HepG2 (cell line): ENCODE data around the gene TIMM13. TPM values are rescaled to one million over a fixed set of nuclear protein-coding genes. Genes with fewer than 3 reads are reported as not detected.

Experiments used
- ATAC-seq: fragments of 200-7000 bp; cut with Tn5 transposase; 3 replicates; pipeline ENCODE4 v1.9.1; 2020; ENCODE audit warnings: mild to moderate bottlenecking, moderate library complexity
- BruUV-seq: library from RNA; stranded (reverse); fragments of 400-500 nt; replicated peaks from 2 replicates; lab custom pipeline; 2021; lab: Mats Ljungman, UMichigan
- CTCF ChIA-PET: fragments of 300-600 bp; formaldehyde crosslinking; extraction: SDS; loops from one replicate; lab custom pipeline; 2021; ENCODE audit warnings: low total read pairs, inconsistent platforms, low intra/inter-chr PET ratio; lab: Yijun Ruan, JAX
- POLR2A ChIA-PET: fragments of 350-600 bp; sonication (Branson Sonifier 250); formaldehyde crosslinking; loops from one replicate; lab custom pipeline; 2020; ENCODE audit warnings: antibody characterized with exemption, inconsistent platforms; lab: Yijun Ruan, JAX
- DNase-seq: peaks from one replicate; pipeline ENCODE4 v3.0.0-alpha.2; 2015; ENCODE audit warnings: low spot score
- FAIRE-seq: peaks from 3 replicates; lab custom pipeline; 2011; peaks lifted over from hg19 to GRCh38; lab: Jason Lieb, UNC
- H2AFZ ChIP-seq: one replicate; pipeline ENCODE4 v1.6.1; 2011; ENCODE audit warnings: low read length, inconsistent platforms
- H3K27ac ChIP-seq: fragments of 300-600 bp; 3 replicates; pipeline ENCODE4 v1.8.0; 2011; ENCODE audit warnings: mixed run types, mild to moderate bottlenecking, mixed read lengths, low read length, inconsistent platforms; ENCODE audit not compliant: insufficient read depth; ENCODE audit errors: extremely low read length
- H3K27me3 ChIP-seq, 2 experiments: fragments of 200-600 bp in 1 of 2; 2 replicates in 1 of 2; 3 replicates in 1 of 2; pipeline versions ENCODE4 v1.6.0 to v1.8.0; 2011; ENCODE audit warnings: low read length in 2 of 2, mild to moderate bottlenecking in 2 of 2, moderate library complexity in 2 of 2, inconsistent platforms in 1 of 2; ENCODE audit not compliant: insufficient read depth in 2 of 2, control insufficient read depth in 1 of 2
- H3K36me3 ChIP-seq, 2 experiments: fragments of 200-600 bp in 1 of 2; replicated peaks in 1 of 2; 2 replicates in 1 of 2; 3 replicates in 1 of 2; pipeline versions ENCODE4 v1.5.1 to v1.8.0; 2011; ENCODE audit warnings: low read length in 2 of 2, inconsistent platforms in 1 of 2; ENCODE audit not compliant: insufficient read depth in 2 of 2, control insufficient read depth in 1 of 2
- H3K4me1 ChIP-seq: 2 replicates; pipeline ENCODE4 v1.5.1; 2012; ENCODE audit warnings: low read length, inconsistent platforms; ENCODE audit not compliant: insufficient read depth
- H3K4me2 ChIP-seq: 2 replicates; pipeline ENCODE4 v1.6.0; 2011; ENCODE audit warnings: low read depth, low read length, inconsistent platforms
- H3K4me3 ChIP-seq, 3 experiments: fragments of 200-600 bp in 1 of 3; sonication (generic), shearing (Covaris generic) in 1 of 3; replicated peaks in 1 of 3; 2 replicates each; pipeline ENCODE4 v1.5.1; 2011 to 2016; ENCODE audit warnings: low read length in 3 of 3, inconsistent platforms in 2 of 3, low read depth in 2 of 3, mild to moderate bottlenecking in 2 of 3, control low read depth in 1 of 3, mixed read lengths in 1 of 3; ENCODE audit not compliant: insufficient read depth in 1 of 3
- H3K79me2 ChIP-seq: one replicate; pipeline ENCODE4 v1.6.1; 2011; ENCODE audit warnings: low read length, inconsistent platforms; ENCODE audit not compliant: insufficient read depth
- H3K9ac ChIP-seq: 2 replicates; pipeline ENCODE4 v1.6.0; 2011; ENCODE audit warnings: mild to moderate bottlenecking, low read depth, low read length, inconsistent platforms; ENCODE audit not compliant: insufficient read depth
- H3K9me3 ChIP-seq: 2 replicates; pipeline ENCODE4 v1.5.1; 2012; ENCODE audit warnings: mild to moderate bottlenecking, low read length
- H4K20me1 ChIP-seq: 2 replicates; pipeline ENCODE4 v1.6.0; 2011; ENCODE audit warnings: inconsistent platforms, mild to moderate bottlenecking, low read length, moderate library complexity; ENCODE audit not compliant: insufficient read depth
- AGO2 ChIP-seq: fragments of 200-400 bp; formaldehyde crosslinking; optimal IDR thresholded peaks from 2 replicates; pipeline ENCODE3; 2017; ENCODE audit warnings: mild to moderate bottlenecking, low read depth, low read length, moderate library complexity
- CENPT ChIP-seq: sonication (generic); formaldehyde crosslinking; IDR thresholded peaks from 2 replicates; pipeline ENCODE4 v1.8.0; 2022; ENCODE audit warnings: low read depth, mild to moderate bottlenecking, moderate library complexity, missing genetic modification reagents
- FLYWCH1 ChIP-seq: sonication (generic); formaldehyde crosslinking; IDR thresholded peaks from 2 replicates; pipeline ENCODE4 v1.8.1; 2023; ENCODE audit warnings: mild to moderate bottlenecking, missing genetic modification reagents
- FOXM1 ChIP-seq: sonication (generic); formaldehyde crosslinking; IDR thresholded peaks from 2 replicates; pipeline ENCODE4 v1.5.0; 2020; ENCODE audit warnings: missing genetic modification reagents
- NONO ChIP-seq, 2 experiments: fragments of 450-650 bp in 1 of 2; sonication (generic) in 1 of 2; formaldehyde crosslinking in 1 of 2; IDR thresholded peaks in 1 of 2; conservative IDR thresholded peaks in 1 of 2; 2 replicates each; pipeline versions ENCODE4 v1.6.1 to v1.8.0; 2017 to 2022; ENCODE audit warnings: mild to moderate bottlenecking in 1 of 2, missing genetic modification reagents in 1 of 2, moderate library complexity in 1 of 2
- RCOR2 ChIP-seq: IDR thresholded peaks from 2 replicates; pipeline ENCODE4 v1.6.1; 2016; ENCODE audit warnings: missing biosample characterization, missing genetic modification reagents
- ZBTB21 ChIP-seq: sonication (generic); formaldehyde crosslinking; IDR thresholded peaks from 2 replicates; pipeline ENCODE4 v1.4.0; 2020; ENCODE audit warnings: missing genetic modification reagents
- WGBS: methylation state at CpG from one replicate; pipeline ENCODE4 v1.1.6; 2017; ENCODE audit warnings: low lambda C conversion rate; 5-methylcytosine and 5-hydroxymethylcytosine counted together
- in situ Hi-C: cut with HindIII; loops from 2 replicates; pipeline ENCODE4 v1.10.0; 2017; ENCODE audit warnings: low pct_unique_long_range_greater_than_20kb; ENCODE audit not compliant: extremely low pct_ligation_motif_present
- intact Hi-C: fragments of 100-400 bp; cut with micrococcal nuclease; formaldehyde crosslinking; loops from one replicate; pipeline ENCODE4 v1.10.0; 2022; ENCODE audit not compliant: unreplicated experiment
- polyA plus RNA-seq, 8 experiments: library from polyadenylated mRNA; depleted of rRNA in 3 of 8; stranded (reverse) in 7 of 8; unstranded in 1 of 8; fragments of >200 nt; fragmentation: Illumina TruSeq in 4 of 8; extraction: Trizol in 4 of 8; gene quantifications; 2 replicates each; pipeline versions ENCODE4 v1.2.1 to v1.2.3, GENCODE V29; 2011 to 2016; ENCODE audit warnings: low read depth in 4 of 8, missing spikeins in 1 of 8, mixed read lengths in 1 of 8; ENCODE audit not compliant: insufficient read depth in 1 of 8
- total RNA-seq, 5 experiments: library from RNA; depleted of rRNA; stranded (reverse); fragments of >200 nt; fragmentation: Illumina TruSeq; extraction: Trizol; gene quantifications; 2 replicates each; pipeline ENCODE4 v1.2.3, GENCODE V29; 2016; ENCODE audit warnings: low read depth in 1 of 5
- TF ChIP-seq, protein P1 (sequence below): IDR thresholded peaks from 2 replicates; pipeline ENCODE4 v1.6.1; 2016; ENCODE audit warnings: low read depth, borderline replicate concordance
- TF ChIP-seq, protein P2 (sequence below): sonication (generic); formaldehyde crosslinking; IDR thresholded peaks from 2 replicates; pipeline ENCODE4 v1.8.0; 2022; ENCODE audit warnings: missing genetic modification reagents, mild to moderate bottlenecking, moderate library complexity, borderline replicate concordance

The TIMM13 gene
- total and polyA plus RNA-seq, 2 of the 13 experiments (the other 11 are each of a cell fraction or from before 2014, with no cell fraction given) = 48.4 to 108 TPM

DNA sequence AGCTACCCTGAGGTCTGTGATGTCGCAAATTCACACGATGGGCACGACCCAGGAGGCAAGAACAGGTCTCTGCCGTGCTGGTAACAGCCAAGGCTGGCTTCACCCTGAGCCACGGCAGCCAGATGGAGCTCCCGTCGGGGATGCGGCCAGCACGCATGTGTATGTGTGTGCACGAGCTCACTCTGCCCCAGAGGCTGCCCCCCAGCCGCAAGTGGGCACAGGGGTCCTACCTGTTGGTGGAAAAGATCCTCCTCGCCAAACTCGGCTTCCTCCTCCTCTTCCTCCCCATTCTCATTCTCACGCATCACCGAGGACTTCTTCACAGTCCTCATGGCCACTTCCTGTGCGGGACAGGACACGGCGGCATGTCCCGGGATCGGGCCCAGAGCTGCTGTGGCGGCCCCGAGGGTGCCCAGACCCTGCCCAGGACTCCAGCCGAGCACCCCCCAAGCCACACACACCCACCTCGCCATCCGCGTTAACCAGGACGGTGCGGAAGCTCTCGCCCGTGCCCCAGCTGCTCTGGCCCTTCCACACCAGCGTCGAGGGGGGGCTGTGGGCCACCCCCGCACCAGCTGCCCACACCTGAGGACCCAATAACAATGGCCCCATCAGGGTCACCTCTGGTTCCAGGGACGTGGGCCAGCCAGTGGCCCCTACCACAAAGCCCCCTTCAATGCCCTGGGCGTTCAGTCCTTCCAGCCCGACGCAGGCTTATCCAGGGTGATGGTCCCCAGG is 4.1 kb upstream of the TIMM13 start:
- TF ChIP-seq RCOR2 (CRISPR knock-in tag) = no peak
- TF ChIP-seq ZBTB21 (CRISPR knock-in tag) = no peak
- TF ChIP-seq FLYWCH1 (CRISPR knock-in tag) = no peak
- TF ChIP-seq NONO (IDR thresholded peaks at IDR 0.05) = no peak
- TF ChIP-seq NONO (CRISPR knock-in tag; conservative IDR thresholded peaks at IDR 0.05) = no peak
- TF ChIP-seq, protein P1, sequence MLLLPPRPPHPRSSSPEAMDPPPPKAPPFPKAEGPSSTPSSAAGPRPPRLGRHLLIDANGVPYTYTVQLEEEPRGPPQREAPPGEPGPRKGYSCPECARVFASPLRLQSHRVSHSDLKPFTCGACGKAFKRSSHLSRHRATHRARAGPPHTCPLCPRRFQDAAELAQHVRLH (CRISPR knock-in tag) = no peak
- peaks cover 11% of the 10 kb centered on the region for H3K4me1 ChIP-seq
- no peak overlapping the region for H3K4me2 ChIP-seq
- no peak overlapping the region for H3K27ac ChIP-seq
- no peak overlapping the region for H3K4me3 ChIP-seq
- H3K27me3 ChIP-seq = no peaks in the 10 kb centered on the region
- H3K9me3 ChIP-seq = no peaks in the 10 kb centered on the region
- no peaks in the 10 kb centered on the region; the same call in 1 of the 2 replicates for H4K20me1 ChIP-seq
- ChIA-PET CTCF (no interaction called here), POLR2A (no interaction called here)
- peaks cover 8% of the 10 kb centered on the region for H3K79me2 ChIP-seq
- DNase-seq (no peak), FAIRE-seq (no peak), ATAC-seq (no peak)
- H3K9ac ChIP-seq = no peak overlapping the region
- H3K36me3 ChIP-seq = peaks cover 11 to 41% of the 10 kb centered on the region in 2 experiments; a peak in 4 of 5 replicates
- BruUV-seq = no TSS peak
- in situ Hi-C loops = no loop called here
- no peak overlapping the region for H2AFZ ChIP-seq
- 97% methylated on average over 35 of the region's 37 CpGs for WGBS
- intact Hi-C loops = no loop called here

DNA sequence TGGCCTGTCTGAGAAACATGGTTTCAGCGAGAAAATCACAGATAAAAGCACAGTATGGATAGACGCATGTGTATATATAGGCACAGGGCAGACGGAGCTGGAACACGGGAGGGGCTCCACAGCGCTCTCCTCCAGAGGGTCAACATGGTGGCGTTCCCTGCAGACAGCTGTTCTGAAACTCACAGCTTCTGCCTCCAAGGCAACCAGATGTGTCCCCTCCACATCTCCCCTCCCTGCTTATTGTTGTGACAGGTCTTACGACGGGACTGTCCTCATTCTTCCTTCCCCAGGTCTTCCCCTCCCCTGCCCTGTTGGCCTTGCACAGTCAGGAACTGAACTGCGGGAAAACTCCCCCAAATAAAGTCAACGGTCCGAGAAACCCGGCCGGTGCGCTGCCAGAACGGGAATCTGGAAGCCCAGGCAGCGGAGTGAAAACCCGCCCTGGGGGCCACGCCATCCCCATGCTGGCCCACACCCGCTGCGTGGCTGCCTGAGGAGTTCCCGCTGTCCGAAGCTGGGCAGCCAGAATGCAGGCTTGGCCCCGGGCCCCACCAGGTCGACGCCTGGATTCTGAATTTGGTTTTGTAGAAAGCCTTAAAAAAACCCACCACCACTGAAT is 2.6 kb upstream of the TIMM13 start:
- Histone ChIP-seq H4K20me1 (peaks cover 7% of the 10 kb centered on the region; the same call in 1 of the 2 replicates), H3K4me1 (peaks cover 23% of the 10 kb centered on the region), H3K4me3 (no peak overlapping the region), H3K4me2 (no peak overlapping the region), H3K36me3 (peaks cover 13 to 46% of the 10 kb centered on the region in 2 experiments; a peak in 4 of 5 replicates), H2AFZ (no peak overlapping the region), H3K27ac (no peak overlapping the region), H3K79me2 (peaks cover 20% of the 10 kb centered on the region), H3K9ac (no peak overlapping the region), H3K27me3 (no peaks in the 10 kb centered on the region), H3K9me3 (no peaks in the 10 kb centered on the region)
- DNase-seq = no peak
- no peak for FAIRE-seq
- TF ChIP-seq CENPT (CRISPR knock-in tag) (no peak), FOXM1 (CRISPR knock-in tag) (no peak), AGO2 (peak; percentile 42)
- TF ChIP-seq, protein P2, sequence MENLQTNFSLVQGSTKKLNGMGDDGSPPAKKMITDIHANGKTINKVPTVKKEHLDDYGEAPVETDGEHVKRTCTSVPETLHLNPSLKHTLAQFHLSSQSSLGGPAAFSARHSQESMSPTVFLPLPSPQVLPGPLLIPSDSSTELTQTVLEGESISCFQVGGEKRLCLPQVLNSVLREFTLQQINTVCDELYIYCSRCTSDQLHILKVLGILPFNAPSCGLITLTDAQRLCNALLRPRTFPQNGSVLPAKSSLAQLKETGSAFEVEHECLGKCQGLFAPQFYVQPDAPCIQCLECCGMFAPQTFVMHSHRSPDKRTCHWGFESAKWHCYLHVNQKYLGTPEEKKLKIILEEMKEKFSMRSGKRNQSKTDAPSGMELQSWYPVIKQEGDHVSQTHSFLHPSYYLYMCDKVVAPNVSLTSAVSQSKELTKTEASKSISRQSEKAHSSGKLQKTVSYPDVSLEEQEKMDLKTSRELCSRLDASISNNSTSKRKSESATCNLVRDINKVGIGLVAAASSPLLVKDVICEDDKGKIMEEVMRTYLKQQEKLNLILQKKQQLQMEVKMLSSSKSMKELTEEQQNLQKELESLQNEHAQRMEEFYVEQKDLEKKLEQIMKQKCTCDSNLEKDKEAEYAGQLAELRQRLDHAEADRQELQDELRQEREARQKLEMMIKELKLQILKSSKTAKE (CRISPR knock-in tag) = no peak
- ChIA-PET POLR2A (interaction anchor here (4.5 kb wide), 1 partner anchor 35 kb away, joined by 60 read pairs; no protein-coding TSS in a partner anchor), CTCF (no interaction called here)
- in situ Hi-C loops (no loop called here), intact Hi-C loops (no loop called here)
- WGBS = 95% methylated on average over 20 of the region's 25 CpGs
- ATAC-seq = no peak
- no TSS peak for BruUV-seq
